GM23338 (cell line): ENCODE data around the gene BPI.

ENCODE experiments used
- CREB1 ChIP-seq: fragments of 250-450 bp; sonication (Bioruptor Pico); IDR thresholded peaks from 2 replicates; pipeline ENCODE4 v1.5.0; 2020; ENCODE audit warnings: low read depth, mild to moderate bottlenecking, moderate library complexity
- EZH2 ChIP-seq: fragments of 200-600 bp; sonication (generic); IDR thresholded peaks from one replicate; pipeline ENCODE4 v1.8.0; 2017; ENCODE audit warnings: antibody characterized with exemption, mild to moderate bottlenecking, low read depth; ENCODE audit not compliant: unreplicated experiment
- EZH2phosphoT487 ChIP-seq: fragments of 200-600 bp; sonication (generic); IDR thresholded peaks from one replicate; pipeline ENCODE4 v1.8.1; 2018; ENCODE audit warnings: antibody characterized with exemption; ENCODE audit not compliant: unreplicated experiment
- JUNB ChIP-seq: IDR thresholded peaks from one replicate; pipeline ENCODE4 v1.6.1; 2016; ENCODE audit warnings: antibody characterized with exemption; ENCODE audit not compliant: unreplicated experiment
- NANOG ChIP-seq: IDR thresholded peaks from 2 replicates; pipeline ENCODE4 v1.6.1; 2016; ENCODE audit warnings: antibody characterized with exemption, borderline replicate concordance
- POLR2AphosphoS5 ChIP-seq: IDR thresholded peaks from 2 replicates; pipeline ENCODE4 v1.6.1; 2016; ENCODE audit warnings: antibody characterized with exemption, low read depth
- STAT1 ChIP-seq: IDR thresholded peaks from one replicate; pipeline ENCODE4 v1.6.1; 2016; ENCODE audit warnings: antibody characterized with exemption; ENCODE audit not compliant: unreplicated experiment
- ZNF114 ChIP-seq: fragments of 250-450 bp; sonication (Bioruptor Pico); IDR thresholded peaks from 2 replicates; pipeline ENCODE4 v1.5.0; 2020; ENCODE audit warnings: mild to moderate bottlenecking, moderate library complexity
- ZNF331 ChIP-seq: fragments of 250-450 bp; sonication (Bioruptor Pico); IDR thresholded peaks from 2 replicates; pipeline ENCODE4 v1.5.0; 2020; ENCODE audit warnings: low read depth, mild to moderate bottlenecking, moderate library complexity
- TF ChIP-seq, protein P1 (sequence below), 2 experiments: fragments of 200-600 bp in 1 of 2; sonication (generic) in 1 of 2; conservative IDR thresholded peaks; 2 replicates each; pipeline versions ENCODE4 v1.5.1 to v1.6.1; 2016 to 2017; ENCODE audit warnings: antibody characterized with exemption in 2 of 2, low read depth in 2 of 2, mild to moderate bottlenecking in 2 of 2, moderate library complexity in 1 of 2
- TF ChIP-seq, protein P2 (sequence below): IDR thresholded peaks from one replicate; pipeline ENCODE4 v1.6.1; 2018; ENCODE audit warnings: antibody characterized with exemption; ENCODE audit not compliant: unreplicated experiment
- TF ChIP-seq, protein P3 (sequence below): IDR thresholded peaks from 2 replicates; pipeline ENCODE4 v1.6.1; 2016; ENCODE audit warnings: antibody characterized with exemption
- TF ChIP-seq, protein P4 (sequence below): fragments of 250-450 bp; sonication (Bioruptor Pico); IDR thresholded peaks from 2 replicates; pipeline ENCODE4 v1.5.0; 2020; ENCODE audit warnings: mild to moderate bottlenecking, moderate library complexity

DNA sequence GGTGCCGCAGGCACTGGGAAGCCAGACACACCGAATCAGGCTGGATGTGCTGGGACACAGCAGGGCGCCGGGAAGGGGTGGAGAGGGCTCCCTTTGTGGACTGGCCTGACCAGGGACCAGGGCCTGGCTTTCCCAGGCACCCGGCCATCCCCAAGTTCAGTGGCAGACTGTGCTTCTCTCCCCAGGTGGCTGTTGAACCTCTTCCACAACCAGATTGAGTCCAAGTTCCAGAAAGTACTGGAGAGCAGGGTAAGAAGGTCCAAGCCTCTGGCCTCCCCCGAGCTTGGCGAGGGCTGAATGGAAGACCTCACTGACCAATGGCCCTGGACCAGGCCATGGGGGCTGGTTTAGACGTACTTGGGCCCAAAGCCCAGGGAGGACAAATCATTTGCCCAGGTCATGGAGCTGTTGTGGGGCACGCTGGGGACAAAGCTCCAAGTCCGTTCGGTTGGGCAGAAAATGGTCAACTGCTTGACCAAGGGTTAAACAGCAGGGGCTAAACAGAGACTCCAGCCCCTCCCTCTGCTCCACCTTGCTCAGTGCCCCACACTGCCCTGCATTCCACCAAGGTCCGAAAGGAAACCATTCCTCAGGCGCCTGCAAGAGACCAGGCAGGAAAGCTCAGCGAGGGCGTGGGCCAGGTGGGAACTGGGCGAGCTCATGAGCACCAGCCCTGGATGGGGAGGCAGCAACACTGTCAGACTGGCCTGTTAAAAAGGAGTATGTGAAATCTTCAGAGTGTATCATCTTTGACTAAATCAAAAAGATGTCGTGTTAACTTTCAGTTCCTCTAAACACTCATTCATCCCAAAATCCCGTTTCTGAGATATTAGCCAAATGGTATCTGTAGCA is 51.4 kb downstream of the BPI start:
- TF ChIP-seq EZH2phosphoT487 (no peak), POLR2AphosphoS5 (no peak), NANOG (no peak), EZH2 (no peak), ZNF114 (no peak), JUNB (no peak), ZNF331 (no peak), CREB1 (CRISPR knock-in tag) (no peak), STAT1 (no peak)
- TF ChIP-seq, protein P1, sequence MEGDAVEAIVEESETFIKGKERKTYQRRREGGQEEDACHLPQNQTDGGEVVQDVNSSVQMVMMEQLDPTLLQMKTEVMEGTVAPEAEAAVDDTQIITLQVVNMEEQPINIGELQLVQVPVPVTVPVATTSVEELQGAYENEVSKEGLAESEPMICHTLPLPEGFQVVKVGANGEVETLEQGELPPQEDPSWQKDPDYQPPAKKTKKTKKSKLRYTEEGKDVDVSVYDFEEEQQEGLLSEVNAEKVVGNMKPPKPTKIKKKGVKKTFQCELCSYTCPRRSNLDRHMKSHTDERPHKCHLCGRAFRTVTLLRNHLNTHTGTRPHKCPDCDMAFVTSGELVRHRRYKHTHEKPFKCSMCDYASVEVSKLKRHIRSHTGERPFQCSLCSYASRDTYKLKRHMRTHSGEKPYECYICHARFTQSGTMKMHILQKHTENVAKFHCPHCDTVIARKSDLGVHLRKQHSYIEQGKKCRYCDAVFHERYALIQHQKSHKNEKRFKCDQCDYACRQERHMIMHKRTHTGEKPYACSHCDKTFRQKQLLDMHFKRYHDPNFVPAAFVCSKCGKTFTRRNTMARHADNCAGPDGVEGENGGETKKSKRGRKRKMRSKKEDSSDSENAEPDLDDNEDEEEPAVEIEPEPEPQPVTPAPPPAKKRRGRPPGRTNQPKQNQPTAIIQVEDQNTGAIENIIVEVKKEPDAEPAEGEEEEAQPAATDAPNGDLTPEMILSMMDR (conservative IDR thresholded peaks at IDR 0.05; ENCODE audit: low read depth in 2 of 2) = no peak
- TF ChIP-seq, protein P2, sequence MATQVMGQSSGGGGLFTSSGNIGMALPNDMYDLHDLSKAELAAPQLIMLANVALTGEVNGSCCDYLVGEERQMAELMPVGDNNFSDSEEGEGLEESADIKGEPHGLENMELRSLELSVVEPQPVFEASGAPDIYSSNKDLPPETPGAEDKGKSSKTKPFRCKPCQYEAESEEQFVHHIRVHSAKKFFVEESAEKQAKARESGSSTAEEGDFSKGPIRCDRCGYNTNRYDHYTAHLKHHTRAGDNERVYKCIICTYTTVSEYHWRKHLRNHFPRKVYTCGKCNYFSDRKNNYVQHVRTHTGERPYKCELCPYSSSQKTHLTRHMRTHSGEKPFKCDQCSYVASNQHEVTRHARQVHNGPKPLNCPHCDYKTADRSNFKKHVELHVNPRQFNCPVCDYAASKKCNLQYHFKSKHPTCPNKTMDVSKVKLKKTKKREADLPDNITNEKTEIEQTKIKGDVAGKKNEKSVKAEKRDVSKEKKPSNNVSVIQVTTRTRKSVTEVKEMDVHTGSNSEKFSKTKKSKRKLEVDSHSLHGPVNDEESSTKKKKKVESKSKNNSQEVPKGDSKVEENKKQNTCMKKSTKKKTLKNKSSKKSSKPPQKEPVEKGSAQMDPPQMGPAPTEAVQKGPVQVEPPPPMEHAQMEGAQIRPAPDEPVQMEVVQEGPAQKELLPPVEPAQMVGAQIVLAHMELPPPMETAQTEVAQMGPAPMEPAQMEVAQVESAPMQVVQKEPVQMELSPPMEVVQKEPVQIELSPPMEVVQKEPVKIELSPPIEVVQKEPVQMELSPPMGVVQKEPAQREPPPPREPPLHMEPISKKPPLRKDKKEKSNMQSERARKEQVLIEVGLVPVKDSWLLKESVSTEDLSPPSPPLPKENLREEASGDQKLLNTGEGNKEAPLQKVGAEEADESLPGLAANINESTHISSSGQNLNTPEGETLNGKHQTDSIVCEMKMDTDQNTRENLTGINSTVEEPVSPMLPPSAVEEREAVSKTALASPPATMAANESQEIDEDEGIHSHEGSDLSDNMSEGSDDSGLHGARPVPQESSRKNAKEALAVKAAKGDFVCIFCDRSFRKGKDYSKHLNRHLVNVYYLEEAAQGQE = no peak
- TF ChIP-seq, protein P3, sequence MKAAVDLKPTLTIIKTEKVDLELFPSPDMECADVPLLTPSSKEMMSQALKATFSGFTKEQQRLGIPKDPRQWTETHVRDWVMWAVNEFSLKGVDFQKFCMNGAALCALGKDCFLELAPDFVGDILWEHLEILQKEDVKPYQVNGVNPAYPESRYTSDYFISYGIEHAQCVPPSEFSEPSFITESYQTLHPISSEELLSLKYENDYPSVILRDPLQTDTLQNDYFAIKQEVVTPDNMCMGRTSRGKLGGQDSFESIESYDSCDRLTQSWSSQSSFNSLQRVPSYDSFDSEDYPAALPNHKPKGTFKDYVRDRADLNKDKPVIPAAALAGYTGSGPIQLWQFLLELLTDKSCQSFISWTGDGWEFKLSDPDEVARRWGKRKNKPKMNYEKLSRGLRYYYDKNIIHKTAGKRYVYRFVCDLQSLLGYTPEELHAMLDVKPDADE = no peak
- TF ChIP-seq, protein P4, sequence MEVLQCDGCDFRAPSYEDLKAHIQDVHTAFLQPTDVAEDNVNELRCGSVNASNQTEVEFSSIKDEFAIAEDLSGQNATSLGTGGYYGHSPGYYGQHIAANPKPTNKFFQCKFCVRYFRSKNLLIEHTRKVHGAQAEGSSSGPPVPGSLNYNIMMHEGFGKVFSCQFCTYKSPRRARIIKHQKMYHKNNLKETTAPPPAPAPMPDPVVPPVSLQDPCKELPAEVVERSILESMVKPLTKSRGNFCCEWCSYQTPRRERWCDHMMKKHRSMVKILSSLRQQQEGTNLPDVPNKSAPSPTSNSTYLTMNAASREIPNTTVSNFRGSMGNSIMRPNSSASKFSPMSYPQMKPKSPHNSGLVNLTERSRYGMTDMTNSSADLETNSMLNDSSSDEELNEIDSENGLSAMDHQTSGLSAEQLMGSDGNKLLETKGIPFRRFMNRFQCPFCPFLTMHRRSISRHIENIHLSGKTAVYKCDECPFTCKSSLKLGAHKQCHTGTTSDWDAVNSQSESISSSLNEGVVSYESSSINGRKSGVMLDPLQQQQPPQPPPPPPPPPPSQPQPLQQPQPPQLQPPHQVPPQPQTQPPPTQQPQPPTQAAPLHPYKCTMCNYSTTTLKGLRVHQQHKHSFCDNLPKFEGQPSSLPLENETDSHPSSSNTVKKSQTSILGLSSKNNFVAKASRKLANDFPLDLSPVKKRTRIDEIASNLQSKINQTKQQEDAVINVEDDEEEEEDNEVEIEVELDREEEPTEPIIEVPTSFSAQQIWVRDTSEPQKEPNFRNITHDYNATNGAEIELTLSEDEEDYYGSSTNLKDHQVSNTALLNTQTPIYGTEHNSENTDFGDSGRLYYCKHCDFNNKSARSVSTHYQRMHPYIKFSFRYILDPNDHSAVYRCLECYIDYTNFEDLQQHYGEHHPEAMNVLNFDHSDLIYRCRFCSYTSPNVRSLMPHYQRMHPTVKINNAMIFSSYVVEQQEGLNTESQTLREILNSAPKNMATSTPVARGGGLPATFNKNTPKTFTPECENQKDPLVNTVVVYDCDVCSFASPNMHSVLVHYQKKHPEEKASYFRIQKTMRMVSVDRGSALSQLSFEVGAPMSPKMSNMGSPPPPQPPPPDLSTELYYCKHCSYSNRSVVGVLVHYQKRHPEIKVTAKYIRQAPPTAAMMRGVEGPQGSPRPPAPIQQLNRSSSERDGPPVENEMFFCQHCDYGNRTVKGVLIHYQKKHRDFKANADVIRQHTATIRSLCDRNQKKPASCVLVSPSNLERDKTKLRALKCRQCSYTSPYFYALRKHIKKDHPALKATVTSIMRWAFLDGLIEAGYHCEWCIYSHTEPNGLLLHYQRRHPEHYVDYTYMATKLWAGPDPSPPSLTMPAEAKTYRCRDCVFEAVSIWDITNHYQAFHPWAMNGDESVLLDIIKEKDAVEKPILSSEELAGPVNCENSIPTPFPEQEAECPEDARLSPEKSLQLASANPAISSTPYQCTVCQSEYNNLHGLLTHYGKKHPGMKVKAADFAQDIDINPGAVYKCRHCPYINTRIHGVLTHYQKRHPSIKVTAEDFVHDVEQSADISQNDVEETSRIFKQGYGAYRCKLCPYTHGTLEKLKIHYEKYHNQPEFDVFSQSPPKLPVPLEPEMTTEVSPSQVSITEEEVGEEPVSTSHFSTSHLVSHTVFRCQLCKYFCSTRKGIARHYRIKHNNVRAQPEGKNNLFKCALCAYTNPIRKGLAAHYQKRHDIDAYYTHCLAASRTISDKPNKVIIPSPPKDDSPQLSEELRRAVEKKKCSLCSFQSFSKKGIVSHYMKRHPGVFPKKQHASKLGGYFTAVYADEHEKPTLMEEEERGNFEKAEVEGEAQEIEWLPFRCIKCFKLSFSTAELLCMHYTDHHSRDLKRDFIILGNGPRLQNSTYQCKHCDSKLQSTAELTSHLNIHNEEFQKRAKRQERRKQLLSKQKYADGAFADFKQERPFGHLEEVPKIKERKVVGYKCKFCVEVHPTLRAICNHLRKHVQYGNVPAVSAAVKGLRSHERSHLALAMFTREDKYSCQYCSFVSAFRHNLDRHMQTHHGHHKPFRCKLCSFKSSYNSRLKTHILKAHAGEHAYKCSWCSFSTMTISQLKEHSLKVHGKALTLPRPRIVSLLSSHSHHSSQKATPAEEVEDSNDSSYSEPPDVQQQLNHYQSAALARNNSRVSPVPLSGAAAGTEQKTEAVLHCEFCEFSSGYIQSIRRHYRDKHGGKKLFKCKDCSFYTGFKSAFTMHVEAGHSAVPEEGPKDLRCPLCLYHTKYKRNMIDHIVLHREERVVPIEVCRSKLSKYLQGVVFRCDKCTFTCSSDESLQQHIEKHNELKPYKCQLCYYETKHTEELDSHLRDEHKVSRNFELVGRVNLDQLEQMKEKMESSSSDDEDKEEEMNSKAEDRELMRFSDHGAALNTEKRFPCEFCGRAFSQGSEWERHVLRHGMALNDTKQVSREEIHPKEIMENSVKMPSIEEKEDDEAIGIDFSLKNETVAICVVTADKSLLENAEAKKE (CRISPR knock-in tag) = no peak
